HEK293 (cell line): ENCODE data around the gene FOXO6.

ENCODE experiments used
- AEBP2 ChIP-seq: fragments of 450-650 bp; formaldehyde crosslinking; IDR thresholded peaks from 2 replicates; pipeline ENCODE4 v1.5.1; 2016; ENCODE audit warnings: missing biosample characterization, missing genetic modification characterization, borderline replicate concordance
- GLIS2 ChIP-seq: fragments of 450-650 bp; formaldehyde crosslinking; IDR thresholded peaks from 2 replicates; pipeline ENCODE4 v1.5.1; 2016; ENCODE audit warnings: missing biosample characterization, missing genetic modification characterization
- OVOL3 ChIP-seq: fragments of 450-650 bp; formaldehyde crosslinking; IDR thresholded peaks from 2 replicates; pipeline ENCODE4 v1.5.1; 2016; ENCODE audit warnings: missing biosample characterization, missing genetic modification characterization
- SETDB1 ChIP-seq: IDR thresholded peaks from one replicate; pipeline ENCODE4 v1.6.1; 2017; ENCODE audit warnings: mild to moderate bottlenecking, low read length, moderate library complexity, mixed read lengths; ENCODE audit not compliant: insufficient read length
- SP3 ChIP-seq: fragments of 450-650 bp; formaldehyde crosslinking; IDR thresholded peaks from 2 replicates; pipeline ENCODE4 v1.5.1; 2016; ENCODE audit warnings: missing biosample characterization, missing genetic modification characterization
- ZBTB21 ChIP-seq: fragments of 450-650 bp; formaldehyde crosslinking; IDR thresholded peaks from 2 replicates; pipeline ENCODE4 v1.5.1; 2017; ENCODE audit warnings: missing biosample characterization, missing genetic modification characterization
- ZBTB26 ChIP-seq: fragments of 450-650 bp; formaldehyde crosslinking; optimal IDR thresholded peaks from 2 replicates; pipeline ENCODE3; 2016; ENCODE audit warnings: missing biosample characterization, mild to moderate bottlenecking, missing genetic modification characterization
- ZEB2 ChIP-seq: fragments of 450-650 bp; formaldehyde crosslinking; IDR thresholded peaks from 2 replicates; pipeline ENCODE4 v1.5.1; 2016; ENCODE audit warnings: missing biosample characterization, missing genetic modification characterization
- ZNF112 ChIP-seq: fragments of 450-650 bp; formaldehyde crosslinking; IDR thresholded peaks from 2 replicates; pipeline ENCODE4 v1.5.0; 2017; ENCODE audit warnings: missing biosample characterization, missing genetic modification characterization
- ZNF140 ChIP-seq: fragments of 450-650 bp; formaldehyde crosslinking; IDR thresholded peaks from 2 replicates; pipeline ENCODE4 v1.5.1; 2016; ENCODE audit warnings: missing biosample characterization, missing genetic modification characterization
- ZNF157 ChIP-seq: fragments of 450-650 bp; formaldehyde crosslinking; IDR thresholded peaks from 2 replicates; pipeline ENCODE4 v1.5.1; 2016; ENCODE audit warnings: missing biosample characterization, missing genetic modification characterization
- ZNF280C ChIP-seq: fragments of 450-650 bp; formaldehyde crosslinking; IDR thresholded peaks from 2 replicates; pipeline ENCODE4 v1.5.1; 2016; ENCODE audit warnings: missing biosample characterization, missing genetic modification characterization
- ZNF341 ChIP-seq: fragments of 450-650 bp; formaldehyde crosslinking; IDR thresholded peaks from 2 replicates; pipeline ENCODE4; 2016; ENCODE audit warnings: low read depth, missing biosample characterization, missing genetic modification characterization
- ZNF350 ChIP-seq: fragments of 450-650 bp; formaldehyde crosslinking; IDR thresholded peaks from 2 replicates; pipeline ENCODE4 v1.5.0; 2017; ENCODE audit warnings: missing biosample characterization, mild to moderate bottlenecking, missing genetic modification characterization
- ZNF362 ChIP-seq: fragments of 450-650 bp; formaldehyde crosslinking; IDR thresholded peaks from 2 replicates; pipeline ENCODE4 v1.5.1; 2016; ENCODE audit warnings: missing biosample characterization, missing genetic modification characterization
- ZNF398 ChIP-seq: fragments of 450-650 bp; formaldehyde crosslinking; IDR thresholded peaks from 2 replicates; pipeline ENCODE4 v1.5.1; 2017; ENCODE audit warnings: missing biosample characterization, missing genetic modification characterization
- ZNF518A ChIP-seq: fragments of 450-650 bp; formaldehyde crosslinking; conservative IDR thresholded peaks from 2 replicates; pipeline ENCODE4 v1.5.1; 2016; ENCODE audit warnings: low read depth, missing biosample characterization, missing genetic modification characterization
- ZNF530 ChIP-seq: fragments of 450-650 bp; formaldehyde crosslinking; IDR thresholded peaks from 2 replicates; pipeline ENCODE4 v1.5.1; 2016; ENCODE audit warnings: low read depth, missing biosample characterization, missing genetic modification characterization
- ZNF555 ChIP-seq: fragments of 450-650 bp; formaldehyde crosslinking; conservative IDR thresholded peaks from 2 replicates; pipeline ENCODE4 v1.5.1; 2017; ENCODE audit warnings: missing biosample characterization, mild to moderate bottlenecking, missing genetic modification characterization, inconsistent platforms
- ZNF596 ChIP-seq: fragments of 450-650 bp; IDR thresholded peaks from 2 replicates; pipeline ENCODE4 v1.5.0; 2018; ENCODE audit warnings: missing biosample characterization, mild to moderate bottlenecking, missing genetic modification characterization, moderate library complexity
- ZNF692 ChIP-seq: fragments of 450-650 bp; formaldehyde crosslinking; IDR thresholded peaks from 2 replicates; pipeline ENCODE4 v1.5.1; 2016; ENCODE audit warnings: missing biosample characterization, missing genetic modification characterization
- ZNF791 ChIP-seq: fragments of 450-650 bp; formaldehyde crosslinking; IDR thresholded peaks from 2 replicates; pipeline ENCODE4 v1.5.1; 2016; ENCODE audit warnings: missing biosample characterization, missing genetic modification characterization
- ZSCAN16 ChIP-seq: fragments of 450-650 bp; formaldehyde crosslinking; IDR thresholded peaks from 2 replicates; pipeline ENCODE4 v1.5.1; 2016; ENCODE audit warnings: missing biosample characterization, missing genetic modification characterization
- ZSCAN30 ChIP-seq: fragments of 450-650 bp; IDR thresholded peaks from 2 replicates; pipeline ENCODE4 v1.5.1; 2018; ENCODE audit warnings: missing biosample characterization, mild to moderate bottlenecking, missing genetic modification characterization, moderate library complexity
- ZXDB ChIP-seq: fragments of 450-650 bp; formaldehyde crosslinking; IDR thresholded peaks from 2 replicates; pipeline ENCODE4 v1.5.1; 2016; ENCODE audit warnings: missing biosample characterization, missing genetic modification characterization

FOXO6 gene

GRCh38 chr1:41361495-41362356 is 492 bp downstream of the FOXO6 start (continued):
- no peak for TF ChIP-seq ZNF518A (tag by site-specific recombination)
- peak; percentile 38 for TF ChIP-seq ZNF398 (tag by site-specific recombination)
- TF ChIP-seq ZNF692 (tag by site-specific recombination): no peak
- no peak for TF ChIP-seq ZNF140 (tag by site-specific recombination)
- no peak for TF ChIP-seq ZNF530 (tag by site-specific recombination)
- TF ChIP-seq SP3 (tag by site-specific recombination): peak; percentile 39
- no peak for TF ChIP-seq ZNF112 (tag by site-specific recombination)
- TF ChIP-seq AEBP2 (tag by site-specific recombination): no peak
- TF ChIP-seq ZXDB (tag by site-specific recombination): no peak
- no peak for TF ChIP-seq ZEB2 (tag by site-specific recombination)
- no peak; the same call in 1 of the 2 replicates for TF ChIP-seq ZSCAN30 (tag by site-specific recombination)
- TF ChIP-seq ZBTB26: peak; percentile 52
- no peak for TF ChIP-seq ZNF280C
- TF ChIP-seq ZBTB21 (tag by site-specific recombination): no peak
- TF ChIP-seq SETDB1: no peak
- TF ChIP-seq ZNF350: no peak
- TF ChIP-seq ZNF341 (tag by site-specific recombination): peak; percentile 91
- TF ChIP-seq ZNF791: no peak
- TF ChIP-seq ZNF362 (tag by site-specific recombination): no peak
- TF ChIP-seq OVOL3: no peak
- no peak for TF ChIP-seq ZNF555 (tag by site-specific recombination)
- no peak for TF ChIP-seq ZNF596 (tag by site-specific recombination)
- no peak for TF ChIP-seq ZSCAN16 (tag by site-specific recombination)
- no peak for TF ChIP-seq ZNF157 (tag by site-specific recombination)
- TF ChIP-seq GLIS2: peak; percentile 64; the same call in 1 of the 2 replicates
